GM23248 (cell line): ENCODE results near the gene SH3TC1.

ENCODE experiments used
- EZH2 ChIP-seq: fragments of 200-600 bp; sonication (generic); IDR thresholded peaks from 2 replicates; pipeline ENCODE4 v1.6.1; 2018; ENCODE audit warnings: antibody characterized with exemption, mild to moderate bottlenecking; ENCODE audit not compliant: insufficient read depth, poor library complexity, severe bottlenecking
- EZH2phosphoT487 ChIP-seq: fragments of 200-600 bp; sonication (generic); IDR thresholded peaks from 2 replicates; pipeline ENCODE4 v1.6.1; 2018; ENCODE audit warnings: antibody characterized with exemption, moderate library complexity, mild to moderate bottlenecking, low read depth; ENCODE audit not compliant: insufficient read depth

GRCh38 chr4:8290701-8290970 lies 91.5 kb downstream of the SH3TC1 start:
- TF ChIP-seq EZH2 (no peak), EZH2phosphoT487 (no peak)
